ENCODE data around the gene DMTF1.

- TF ChIP-seq, protein P1, sequence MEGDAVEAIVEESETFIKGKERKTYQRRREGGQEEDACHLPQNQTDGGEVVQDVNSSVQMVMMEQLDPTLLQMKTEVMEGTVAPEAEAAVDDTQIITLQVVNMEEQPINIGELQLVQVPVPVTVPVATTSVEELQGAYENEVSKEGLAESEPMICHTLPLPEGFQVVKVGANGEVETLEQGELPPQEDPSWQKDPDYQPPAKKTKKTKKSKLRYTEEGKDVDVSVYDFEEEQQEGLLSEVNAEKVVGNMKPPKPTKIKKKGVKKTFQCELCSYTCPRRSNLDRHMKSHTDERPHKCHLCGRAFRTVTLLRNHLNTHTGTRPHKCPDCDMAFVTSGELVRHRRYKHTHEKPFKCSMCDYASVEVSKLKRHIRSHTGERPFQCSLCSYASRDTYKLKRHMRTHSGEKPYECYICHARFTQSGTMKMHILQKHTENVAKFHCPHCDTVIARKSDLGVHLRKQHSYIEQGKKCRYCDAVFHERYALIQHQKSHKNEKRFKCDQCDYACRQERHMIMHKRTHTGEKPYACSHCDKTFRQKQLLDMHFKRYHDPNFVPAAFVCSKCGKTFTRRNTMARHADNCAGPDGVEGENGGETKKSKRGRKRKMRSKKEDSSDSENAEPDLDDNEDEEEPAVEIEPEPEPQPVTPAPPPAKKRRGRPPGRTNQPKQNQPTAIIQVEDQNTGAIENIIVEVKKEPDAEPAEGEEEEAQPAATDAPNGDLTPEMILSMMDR (conservative IDR thresholded peaks at IDR 0.05 in 1 of 2, IDR thresholded peaks at IDR 0.05 in 1 of 2; ENCODE audit: low read depth in 1 of 2, low read length in 2 of 2): no peak
- no peak for TF ChIP-seq EZH2 (IDR thresholded peaks at IDR 0.05; ENCODE audit: low read length, missing control alignments)
Observed at GRCh38 chr7:87146740-87147386, 5.4 kb upstream of the DMTF1 start.

Measured in fibroblast of lung (primary cell).